ENCODE results near the gene IQCF2.

GRCh38 chr3:51819151-51819550 is 42.3 kb upstream of the IQCF2 start:
- no peak for TF ChIP-seq POLR2A (IDR thresholded peaks at IDR 0.05)
- no peak for TF ChIP-seq CTCF (IDR thresholded peaks at IDR 0.05)
- TF ChIP-seq POLR2AphosphoS5 (IDR thresholded peaks at IDR 0.05): no peak
- no peak for TF ChIP-seq EP300 (IDR thresholded peaks at IDR 0.05)
